GM19023 (cell line): ENCODE results near the gene RPL9.
"Not testable (repeated sequence)": the region's sequence is repeated elsewhere in the genome, so short reads cannot be mapped to it uniquely, and the experiment has no call there.

Source experiments
- ATAC-seq: cut with Tn5 transposase; IDR thresholded peaks from one replicate; pipeline ENCODE4 v1.9.1; 2021; ENCODE audit warnings: mild to moderate bottlenecking, moderate library complexity; ENCODE audit not compliant: unreplicated experiment

Gene RPL9

DNA sequence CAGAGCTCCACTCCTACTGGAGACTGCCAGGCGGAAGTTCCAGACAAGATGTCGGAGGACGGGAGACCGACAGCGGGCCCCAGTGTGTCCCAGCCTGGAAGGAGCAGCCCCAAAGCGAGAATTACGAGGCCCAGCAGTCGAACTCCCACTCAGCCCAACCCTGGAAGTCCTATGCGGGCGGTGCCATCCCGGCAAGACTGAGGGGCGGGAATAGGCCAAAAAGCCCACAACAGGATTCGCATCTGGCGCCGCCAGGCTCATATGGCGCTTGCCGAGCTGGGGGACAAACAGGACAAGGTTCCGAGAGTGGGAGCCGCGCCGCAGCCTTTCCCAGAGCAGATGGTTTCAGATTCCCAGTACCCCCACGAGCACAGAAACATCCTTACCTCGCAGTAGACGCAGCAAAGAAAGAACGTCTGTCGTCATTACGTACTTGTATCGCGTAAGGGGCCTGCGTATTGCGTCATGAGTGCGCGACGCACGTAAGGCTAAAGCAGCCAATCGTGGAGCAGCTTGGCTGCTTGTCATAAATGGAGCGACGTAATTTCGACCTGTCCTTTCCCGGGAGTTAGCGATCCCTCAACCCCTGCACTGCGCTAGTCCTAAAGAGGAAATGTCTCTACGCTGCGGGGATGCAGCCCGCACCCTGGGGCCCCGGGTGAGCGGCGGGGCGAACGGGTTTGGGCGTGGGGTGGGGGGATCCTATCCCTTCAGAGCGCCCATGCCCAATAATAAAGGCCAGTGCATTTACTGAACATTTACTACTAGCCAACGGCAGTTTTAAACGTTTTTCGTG is at the start of gene RPL9, which contains the start of gene LIAS:
Gene RPL9, minus strand, starts transcription at position 418 of the 796 bp plus-strand sequence. CDS start 483 bp downstream, outside the sequence.
Gene LIAS, plus strand, starts transcription at position 552 of the 796 bp plus-strand sequence. Its CDS starts 62 bp downstream, at position 614.
- ATAC-seq = peak; percentile 90

DNA sequence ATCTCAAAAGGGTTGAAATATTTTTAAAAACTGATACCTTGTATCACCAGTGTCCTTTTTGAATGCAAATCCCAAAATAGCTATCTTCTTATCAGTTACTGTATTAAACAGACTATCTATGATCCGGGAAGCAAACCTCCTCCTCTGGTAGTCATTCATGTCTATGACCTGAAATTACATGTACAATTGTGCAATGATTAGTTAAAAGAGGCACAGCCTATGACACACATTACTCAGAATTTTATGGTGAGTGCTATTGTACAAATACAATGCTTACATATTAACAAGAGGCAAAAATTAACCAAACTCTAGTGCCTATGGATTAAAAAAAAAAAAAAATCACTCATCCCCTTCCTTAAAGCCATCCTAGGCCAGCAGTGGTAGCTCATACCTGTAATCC is 46.9 kb upstream of the RPL9 start:
- ATAC-seq = no peak

DNA sequence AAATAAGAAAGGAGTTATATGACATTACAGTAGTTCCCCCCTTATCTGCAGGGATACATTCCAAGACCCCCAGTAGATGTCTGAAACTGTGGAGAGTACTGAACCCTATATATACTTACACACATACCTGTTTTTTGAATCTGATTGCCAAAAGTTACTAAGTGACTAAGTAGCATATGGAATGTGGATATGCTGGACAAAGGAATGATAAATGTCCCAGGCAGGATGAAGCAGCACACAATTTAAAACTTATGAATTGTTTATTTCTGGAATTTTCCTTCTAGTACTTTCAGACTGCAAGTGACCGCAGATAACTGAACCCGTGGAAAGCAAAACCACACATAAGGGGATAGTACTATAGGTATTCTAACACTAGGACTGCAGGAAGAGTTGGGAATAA is 45.8 kb upstream of the RPL9 start:
- ATAC-seq = no peak

- ATAC-seq = not testable (repeated sequence)
Measured at GRCh38 chr4:39502664-39503035, 43.9 kb upstream of the RPL9 start.

DNA sequence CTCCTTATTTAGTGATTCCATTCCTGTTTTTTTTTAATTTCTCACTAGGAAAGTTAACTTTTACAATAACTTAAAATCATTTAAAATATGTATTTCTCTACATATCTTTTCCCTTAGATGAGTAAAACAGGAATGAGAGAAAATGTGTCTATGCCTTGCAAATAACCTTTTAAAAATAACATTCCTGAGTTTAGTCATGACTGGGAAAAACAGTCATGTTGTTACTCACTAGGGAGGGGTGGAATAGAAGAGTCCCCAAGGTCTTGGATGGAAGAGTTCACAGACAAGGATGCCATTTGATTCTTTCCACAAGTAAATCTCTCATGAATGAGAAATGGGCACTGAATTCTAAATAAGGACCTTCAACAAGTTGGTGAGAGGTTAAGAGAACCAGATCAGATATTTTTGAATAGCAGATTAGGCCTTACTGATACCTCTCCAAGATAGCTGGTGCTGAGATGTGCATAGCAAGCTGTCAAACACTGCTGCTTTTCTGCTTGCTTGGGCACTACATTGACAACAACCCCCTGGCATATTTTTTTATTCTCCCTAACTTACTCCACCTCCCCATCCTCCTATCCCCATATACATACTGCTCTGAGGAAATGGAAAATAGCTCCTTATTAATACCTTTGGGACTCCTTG is 43.4 kb upstream of the RPL9 start:
- ATAC-seq = no peak

DNA sequence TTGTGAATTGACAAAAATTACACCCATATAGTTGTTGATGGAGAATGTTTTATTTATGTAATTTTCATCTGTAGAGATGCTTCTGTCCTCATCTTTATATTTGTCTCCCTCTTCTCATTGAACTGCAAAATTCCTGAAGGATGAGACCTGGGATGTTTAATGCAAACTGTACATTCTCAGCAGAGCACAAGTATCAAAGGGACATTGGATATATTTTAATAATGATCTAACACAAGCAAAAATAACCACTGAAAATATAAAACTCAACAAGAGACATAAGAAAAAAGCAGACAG is 40.0 kb upstream of the RPL9 start:
- no peak for ATAC-seq

GRCh38 chr4:39497909-39498726 is 39.4 kb upstream of the RPL9 start:
- no peak for ATAC-seq

DNA sequence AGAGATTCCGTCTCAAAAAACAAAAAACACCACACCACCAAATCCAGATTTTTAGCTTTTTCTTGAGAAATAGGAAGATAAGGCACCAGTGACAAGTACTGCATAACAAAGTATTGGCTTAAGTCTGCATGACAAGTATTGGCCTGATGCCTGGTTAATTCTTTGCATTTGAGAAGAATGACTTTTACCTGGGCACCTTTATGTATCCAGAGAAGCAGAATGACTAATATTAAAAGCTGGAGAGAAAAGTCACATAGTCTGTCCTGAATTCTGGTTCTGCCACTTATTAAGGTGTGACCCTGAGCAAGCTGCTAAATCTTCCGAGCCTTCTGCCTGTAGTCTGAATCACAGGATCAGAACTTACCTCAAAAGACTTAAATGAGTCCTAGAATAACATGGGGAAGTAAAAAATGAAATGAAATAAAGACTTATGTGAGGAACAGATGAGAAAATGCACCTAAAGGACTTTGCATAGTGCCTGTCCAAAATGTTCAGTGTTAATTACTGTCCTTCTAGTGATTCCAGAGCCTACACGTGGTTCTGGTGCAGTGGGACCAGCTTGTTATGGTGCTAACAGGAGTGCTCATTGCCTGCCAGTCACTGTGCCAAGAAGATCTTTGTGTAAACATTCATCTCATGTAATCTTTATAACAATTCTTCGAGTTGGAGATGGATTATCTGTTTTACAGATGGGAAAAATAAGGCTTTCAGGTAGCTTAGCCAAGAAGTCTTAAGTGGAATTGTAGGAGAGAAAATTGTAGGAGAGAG is 36.9 kb upstream of the RPL9 start:
- no peak for ATAC-seq

DNA sequence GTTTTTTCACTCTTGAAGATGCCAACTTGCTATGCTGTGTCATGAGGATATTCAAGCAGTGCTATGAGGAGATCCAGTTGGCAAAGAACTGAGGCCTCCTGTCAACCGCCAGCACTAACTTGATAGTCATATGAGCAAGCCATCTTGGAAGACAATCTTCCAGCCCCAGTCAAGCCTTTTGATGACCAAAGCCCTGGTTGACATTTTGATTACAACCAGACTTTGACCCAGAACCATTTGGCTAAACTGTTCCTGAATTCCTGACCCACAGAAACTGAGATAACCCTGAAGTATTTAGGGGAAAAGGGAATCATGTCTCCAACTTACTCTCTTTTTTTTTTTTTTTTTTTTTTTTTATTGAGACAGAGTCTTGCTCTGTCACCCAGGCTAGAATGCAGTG is 35.6 kb upstream of the RPL9 start:
- no peak for ATAC-seq

GRCh38 chr4:39490322-39490721 is 31.6 kb upstream of the RPL9 start:
- ATAC-seq = no peak

DNA sequence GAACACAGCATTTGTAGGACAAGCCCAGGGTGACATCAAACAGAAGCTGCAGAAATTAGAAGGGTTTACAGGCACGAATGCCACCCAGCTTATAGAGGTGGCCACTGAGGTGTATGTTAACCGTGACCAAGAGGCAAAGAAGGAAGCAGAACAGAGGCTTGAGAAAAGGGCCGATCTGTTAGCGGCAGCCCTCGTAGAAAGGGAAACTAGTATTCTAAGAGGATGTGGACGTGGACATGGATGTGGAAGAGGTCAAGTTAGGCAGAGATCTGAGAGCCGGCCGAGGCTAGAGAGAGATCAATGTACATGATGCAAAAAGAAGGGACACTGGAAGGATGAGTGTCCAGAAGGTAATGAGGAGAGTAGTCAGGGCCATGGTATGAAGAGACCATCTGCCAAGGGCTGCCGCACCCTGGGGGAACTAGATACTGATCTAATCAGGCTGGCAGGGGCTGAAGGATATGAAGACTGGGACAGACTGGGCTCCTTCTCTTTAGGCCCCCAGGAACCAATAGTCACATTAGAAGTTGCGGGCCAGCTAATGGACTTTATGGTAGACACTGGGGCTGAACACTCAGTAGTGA is 27.6 kb upstream of the RPL9 start:
- no peak for ATAC-seq

DNA sequence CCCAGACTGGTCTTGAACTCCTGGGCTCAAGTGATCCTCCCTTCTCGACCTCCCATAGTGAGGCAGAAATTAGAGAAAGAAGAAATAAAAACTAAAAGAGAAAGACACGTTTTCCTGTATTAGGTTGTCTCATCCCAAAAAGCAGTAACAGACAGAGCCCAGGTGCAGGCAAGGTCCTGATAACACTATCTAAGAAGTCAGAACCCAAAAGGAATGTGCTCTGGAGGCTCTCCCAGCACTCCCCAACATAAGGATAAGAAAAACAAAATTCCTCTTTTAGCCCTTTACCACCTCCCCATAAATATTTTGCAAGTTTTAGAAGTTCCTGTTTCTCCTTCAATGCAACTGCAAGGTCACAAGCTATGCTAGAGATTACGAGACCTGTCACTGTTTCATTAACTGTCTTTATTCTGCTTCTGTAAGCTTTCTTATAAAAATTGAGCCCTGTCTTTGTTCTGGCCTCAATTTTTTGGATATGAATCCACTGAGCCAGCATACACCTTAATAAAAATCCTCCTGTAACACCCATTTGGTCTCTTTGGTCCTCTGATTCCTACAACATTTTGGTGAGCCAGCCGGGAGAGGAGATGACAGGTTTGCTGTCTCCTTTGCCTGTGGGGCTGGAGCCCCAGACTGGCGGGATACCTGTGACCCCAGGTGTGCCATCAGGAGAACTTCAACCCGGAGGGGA is 26.0 kb upstream of the RPL9 start:
- ATAC-seq = no peak

- no peak for ATAC-seq
Measured at GRCh38 chr4:39480902-39481695, 22.4 kb upstream of the RPL9 start.

DNA sequence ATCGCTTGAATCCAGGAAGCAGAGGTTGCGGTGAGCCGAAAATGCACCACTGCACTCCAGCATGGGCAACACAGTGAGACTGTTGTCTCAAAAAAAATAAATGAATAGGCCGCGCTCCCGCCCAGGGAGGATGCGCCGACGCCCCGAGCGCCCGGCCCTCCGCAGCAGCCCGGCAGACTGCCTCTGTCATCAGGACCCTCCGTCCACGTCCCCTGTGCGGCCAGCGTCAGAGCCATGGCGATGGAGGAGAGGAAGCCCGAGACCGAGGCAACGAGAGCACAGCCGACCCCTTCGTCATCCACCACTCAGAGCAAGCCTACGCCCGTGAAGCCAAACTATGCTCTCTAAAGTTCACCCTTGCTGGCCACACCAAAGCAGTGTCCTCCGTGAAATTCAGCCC is 21.5 kb upstream of the RPL9 start:
- no peak for ATAC-seq

GRCh38 chr4:39476187-39476895 is 17.6 kb upstream of the RPL9 start:
- no peak for ATAC-seq

GRCh38 chr4:39472396-39472795 is 13.7 kb upstream of the RPL9 start:
- ATAC-seq = no peak

- no peak for ATAC-seq
Measured at GRCh38 chr4:39470402-39470801, 11.7 kb upstream of the RPL9 start.

- peak; percentile 79 for ATAC-seq
Measured at GRCh38 chr4:39469429-39470077, 10.8 kb upstream of the RPL9 start.
